HG02852 (cell line): Measurements from ENCODE around the gene ACTBL2.
"Not testable (repeated sequence)": the region's sequence is repeated elsewhere in the genome, so short reads cannot be mapped to it uniquely, and the experiment has no call there.

ENCODE experiments used
- ATAC-seq: cut with Tn5 transposase; IDR thresholded peaks from one replicate; pipeline ENCODE4 v1.9.1; 2021; ENCODE audit warnings: mild to moderate bottlenecking, moderate library complexity; ENCODE audit not compliant: unreplicated experiment

ACTBL2 gene

GRCh38 chr5:57494104-57495098 is 11.8 kb upstream of the ACTBL2 start:
- peak; percentile 47 for ATAC-seq

GRCh38 chr5:57493034-57493433 is 10.4 kb upstream of the ACTBL2 start:
- ATAC-seq, result no peak

DNA sequence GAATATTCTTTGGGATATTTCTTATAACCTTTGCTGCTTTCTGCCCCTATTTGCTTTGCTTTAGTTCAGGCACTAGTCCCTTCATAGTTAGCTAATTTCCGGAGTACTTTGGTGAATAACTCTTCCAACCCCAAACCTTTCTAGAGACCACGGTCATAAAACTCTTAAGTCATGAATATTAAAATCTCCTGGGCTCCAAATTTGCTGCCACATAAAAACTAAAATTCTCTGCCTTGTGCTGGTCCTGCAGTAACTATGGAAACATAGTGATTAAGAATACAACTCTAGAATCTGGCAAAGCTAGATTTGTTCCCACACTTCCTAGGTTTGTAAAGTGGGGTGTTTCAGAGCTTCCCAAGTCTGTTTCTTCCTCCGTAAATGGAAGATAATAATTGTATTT is 10.0 kb upstream of the ACTBL2 start:
- ATAC-seq, result no peak

DNA sequence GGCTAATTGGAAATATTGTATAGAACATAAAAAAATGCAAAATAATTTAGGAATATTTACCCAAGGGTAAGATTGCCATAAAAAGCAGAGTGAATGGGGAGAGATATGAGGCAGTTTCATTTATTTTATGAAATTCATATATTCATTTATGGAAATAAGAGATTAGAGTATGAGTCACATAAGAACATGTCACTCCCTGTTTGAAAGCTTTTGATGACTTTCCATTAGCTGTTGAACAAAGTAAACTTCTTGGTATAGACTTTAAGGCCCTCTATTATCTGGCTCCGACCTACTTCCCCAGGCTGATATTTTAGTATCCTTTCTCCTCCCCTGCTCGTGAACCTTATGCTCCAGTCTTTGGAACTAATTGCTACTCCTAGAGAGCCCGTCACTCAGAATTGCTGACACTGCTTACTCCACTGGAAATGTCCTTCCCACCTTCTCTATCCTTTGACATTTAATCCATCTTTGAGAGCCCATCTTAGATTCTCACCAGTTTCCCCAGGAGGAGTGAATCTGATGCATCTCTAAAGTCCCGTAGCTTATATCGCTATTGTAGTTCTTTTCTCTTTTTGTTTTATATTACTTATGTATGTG is 8.9 kb upstream of the ACTBL2 start:
- no peak for ATAC-seq

GRCh38 chr5:57488215-57488955 is 5.8 kb upstream of the ACTBL2 start:
- ATAC-seq, result no peak

DNA sequence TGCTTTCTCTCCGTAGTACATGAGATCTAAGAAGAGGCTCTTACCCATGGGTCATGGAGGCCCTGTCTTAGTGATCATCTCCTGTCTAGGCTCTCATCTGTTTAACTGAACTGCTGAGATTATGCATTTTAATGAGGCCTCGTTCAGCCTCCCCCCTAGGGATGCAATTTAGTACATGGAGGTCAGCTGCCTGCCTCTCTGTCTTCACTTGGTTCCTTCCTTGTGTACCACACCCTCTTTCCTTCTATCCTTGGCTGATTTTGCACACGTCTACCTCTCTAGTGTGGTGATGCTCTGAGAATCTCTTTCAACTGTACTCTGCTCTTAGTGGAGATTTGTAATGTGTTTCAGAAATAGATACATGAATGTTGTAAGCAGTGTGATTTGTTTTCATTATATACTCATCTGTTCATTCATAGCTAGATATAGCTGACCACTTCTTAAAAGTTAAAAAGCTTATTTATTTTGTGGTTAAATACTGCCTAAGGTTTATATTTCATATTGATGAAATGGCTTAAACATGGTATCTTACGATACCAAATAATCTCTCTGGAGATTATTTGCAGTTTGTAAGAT is 3.5 kb upstream of the ACTBL2 start:
- no peak for ATAC-seq

DNA sequence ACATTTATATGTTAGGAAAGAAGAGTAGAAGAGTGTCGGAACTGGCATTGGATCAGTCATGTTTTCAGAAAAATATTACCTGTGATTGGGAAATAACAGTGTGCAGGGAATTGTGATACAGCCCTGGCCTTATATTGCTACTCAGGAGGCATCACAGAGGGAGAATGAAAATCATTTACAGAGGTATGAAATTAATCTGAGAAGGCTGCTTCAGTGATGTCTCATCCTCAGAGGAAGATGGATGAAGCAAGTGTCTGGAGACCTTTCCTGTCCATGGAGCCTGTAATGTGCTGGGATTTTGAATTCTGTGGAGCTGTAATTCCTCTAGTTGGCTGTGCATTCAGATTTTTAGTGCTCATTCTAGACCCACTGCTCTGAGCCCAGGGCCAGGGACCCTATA is 3.8 kb downstream of the ACTBL2 start:
- no peak for ATAC-seq

- no peak for ATAC-seq
Measured at GRCh38 chr5:57476601-57477056, 6.0 kb downstream of the ACTBL2 start.

DNA sequence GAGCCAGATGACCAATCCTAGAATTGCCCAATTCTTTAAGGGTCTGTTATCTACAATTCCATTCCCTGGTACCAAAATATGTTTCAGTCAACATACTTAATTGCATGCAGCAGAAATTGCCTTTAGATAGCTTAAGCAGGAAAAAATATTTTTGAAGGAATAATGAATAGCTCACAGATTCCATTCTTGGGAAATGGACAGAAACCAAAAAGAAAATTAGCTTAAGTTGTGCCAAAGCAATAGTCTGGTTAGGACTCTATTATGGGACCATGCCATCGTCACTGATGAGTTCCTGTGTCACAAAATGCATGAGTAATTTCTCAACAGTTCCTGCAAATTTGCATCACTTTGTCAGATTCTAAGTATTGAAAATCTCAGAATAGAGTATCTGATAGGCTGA is 12.3 kb downstream of the ACTBL2 start:
- no peak for ATAC-seq

DNA sequence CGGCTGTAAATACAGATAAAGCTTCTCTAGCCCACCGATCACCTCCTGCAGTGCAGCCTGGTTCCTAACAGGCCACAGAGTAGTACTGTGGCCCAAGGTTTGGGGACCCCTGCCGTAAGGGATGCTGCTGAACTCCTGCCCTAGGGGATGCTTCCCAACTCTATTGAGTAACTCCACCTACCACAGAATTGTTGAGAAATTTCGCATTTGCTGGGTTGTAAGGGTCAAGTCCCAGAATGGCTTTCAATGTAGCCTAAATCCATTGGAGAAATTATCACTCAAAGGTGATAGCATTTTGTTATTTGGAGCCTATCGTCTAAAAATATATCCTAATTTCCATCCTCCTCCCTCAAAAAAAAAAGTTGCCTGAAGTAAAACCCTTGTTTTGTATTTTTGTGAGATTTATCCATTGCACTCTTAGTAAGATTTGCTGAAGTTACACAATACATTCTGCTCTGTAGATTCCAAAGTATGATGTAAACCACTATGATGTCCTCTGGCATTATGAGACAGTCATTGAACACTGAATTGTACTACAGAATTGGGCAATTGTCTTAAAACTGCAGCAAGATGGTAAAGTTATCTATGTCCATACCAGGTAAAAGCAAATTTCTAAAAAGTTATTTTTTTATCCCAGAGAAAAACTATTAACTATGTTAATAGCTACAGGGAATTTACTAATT is 14.0 kb downstream of the ACTBL2 start:
- no peak for ATAC-seq

DNA sequence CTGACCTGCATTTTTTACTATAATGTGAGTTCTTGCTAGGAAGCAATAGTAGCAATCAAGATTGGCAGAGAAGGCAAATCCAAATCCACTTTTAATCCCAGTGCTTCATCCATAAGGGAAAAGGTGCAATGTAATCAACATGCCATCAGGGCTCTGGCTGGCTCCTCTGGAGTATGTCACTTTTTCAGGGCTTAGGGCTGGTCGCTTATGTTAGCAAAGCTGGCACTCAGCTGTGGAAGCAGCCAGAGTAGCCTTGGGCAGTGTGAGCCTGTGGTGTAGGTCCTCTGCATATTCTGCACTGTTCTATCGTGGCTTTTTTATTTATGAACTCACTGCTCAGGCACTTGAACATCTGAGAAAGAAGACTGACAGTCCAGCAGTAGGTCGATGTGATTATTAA is 16.1 kb downstream of the ACTBL2 start:
- no peak for ATAC-seq

DNA sequence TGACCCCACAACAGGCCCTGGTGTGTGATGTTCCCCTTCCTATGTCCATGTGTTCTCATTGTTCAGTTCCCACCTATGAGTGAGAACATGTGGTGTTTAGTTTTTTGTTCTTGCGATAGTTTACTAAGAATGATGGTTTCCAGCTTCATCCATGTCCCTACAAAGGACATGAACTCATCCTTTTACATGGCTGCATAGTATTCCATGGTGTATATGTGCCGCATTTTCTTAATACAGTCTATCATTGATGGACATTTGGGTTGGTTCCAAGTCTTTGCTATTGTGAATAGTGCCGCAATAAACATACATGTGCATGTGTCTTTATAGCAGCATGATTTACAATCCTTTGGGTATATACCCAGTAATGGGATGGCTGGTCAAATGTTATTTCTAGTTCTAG is 22.6 kb downstream of the ACTBL2 start:
- ATAC-seq, result not testable (repeated sequence)

- ATAC-seq, result no peak
Measured at GRCh38 chr5:57458443-57458842, 24.2 kb downstream of the ACTBL2 start.

- no peak for ATAC-seq
Measured at GRCh38 chr5:57456531-57457135, 26.0 kb downstream of the ACTBL2 start.

DNA sequence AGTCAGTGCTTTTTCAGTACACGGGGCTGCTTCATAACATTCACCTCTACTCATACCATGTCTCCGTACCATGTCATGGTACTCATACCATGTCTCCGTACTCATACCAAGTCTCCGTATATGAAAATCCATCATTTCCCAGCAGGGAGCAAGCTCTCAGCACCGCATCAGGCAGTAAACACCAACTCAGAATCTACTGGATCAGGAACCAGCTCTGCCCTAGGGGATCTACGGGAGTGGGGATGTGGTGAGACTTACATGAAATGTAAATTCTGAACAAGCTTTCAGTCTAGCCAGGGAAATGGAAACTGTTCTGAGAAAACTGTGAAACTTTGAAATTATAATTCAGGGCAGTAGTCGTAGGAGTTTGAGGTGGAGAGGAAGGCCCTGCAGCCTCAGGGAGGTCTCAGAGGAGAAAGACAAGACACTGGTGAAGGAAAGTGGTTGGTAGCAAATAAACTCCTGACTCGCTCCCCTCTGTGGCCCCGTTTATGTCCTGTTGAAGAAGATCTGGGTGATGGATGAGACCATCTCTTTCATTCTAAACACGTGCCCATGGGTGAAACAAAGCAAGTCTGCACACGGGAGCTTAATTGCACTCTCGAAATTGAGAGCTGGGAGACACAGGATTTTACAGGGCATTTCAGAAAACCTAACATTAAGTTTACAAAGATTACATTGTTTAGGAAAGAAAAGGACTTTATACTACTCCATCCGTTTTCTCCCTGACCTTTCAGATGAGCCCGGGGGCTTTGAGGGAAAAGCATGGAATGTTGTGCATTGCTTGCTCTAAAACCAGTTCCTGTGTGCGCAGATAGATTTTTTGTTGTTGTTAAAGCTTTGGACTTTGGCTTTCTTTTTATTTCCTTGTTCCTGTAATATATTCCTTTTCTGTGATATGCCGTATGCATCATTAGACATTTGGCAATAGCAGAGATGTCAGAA is 26.8 kb downstream of the ACTBL2 start:
- no peak for ATAC-seq

- ATAC-seq, result no peak
Measured at GRCh38 chr5:57454896-57455295, 27.7 kb downstream of the ACTBL2 start.

- ATAC-seq, result no peak
Measured at GRCh38 chr5:57453728-57454127, 28.9 kb downstream of the ACTBL2 start.

DNA sequence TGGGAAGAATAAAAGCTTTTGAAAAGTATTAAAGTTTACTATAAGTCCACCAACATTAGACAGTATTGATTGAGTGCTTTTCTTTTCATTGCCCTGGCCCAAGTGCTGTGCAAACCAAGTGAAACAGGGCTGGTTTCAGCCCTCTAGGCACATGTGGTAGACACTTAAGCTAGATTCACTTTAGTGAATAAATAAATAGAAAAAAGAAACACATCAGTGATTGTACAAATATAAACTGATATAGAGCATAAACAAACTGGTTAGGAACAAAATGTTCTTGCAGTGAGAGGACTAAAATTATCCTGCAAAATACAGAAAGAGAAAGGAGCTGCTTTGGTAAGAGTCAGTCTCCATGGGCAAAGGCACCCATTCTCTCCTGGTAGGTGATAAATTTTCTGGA is 29.7 kb downstream of the ACTBL2 start:
- no peak for ATAC-seq
